ENCODE measurements around the gene EML3.
"Not testable (repeated sequence)": the region's sequence is repeated elsewhere in the genome, so short reads cannot be mapped to it uniquely, and the experiment has no call there.

- not testable (repeated sequence) for TF ChIP-seq CTCF, EZH2phosphoT487 (IDR thresholded peaks at IDR 0.05)
These were observed 41.1 kb downstream of the EML3 start for GRCh38 chr11:62571493-62571892.
